HG03060 (cell line): ENCODE data around the gene BUB1B.

Experiments
- ATAC-seq: cut with Tn5 transposase; IDR thresholded peaks from one replicate; pipeline ENCODE4 v1.9.1; 2021; ENCODE audit warnings: low read depth, moderate number of reproducible peaks; ENCODE audit not compliant: unreplicated experiment

Gene BUB1B

DNA sequence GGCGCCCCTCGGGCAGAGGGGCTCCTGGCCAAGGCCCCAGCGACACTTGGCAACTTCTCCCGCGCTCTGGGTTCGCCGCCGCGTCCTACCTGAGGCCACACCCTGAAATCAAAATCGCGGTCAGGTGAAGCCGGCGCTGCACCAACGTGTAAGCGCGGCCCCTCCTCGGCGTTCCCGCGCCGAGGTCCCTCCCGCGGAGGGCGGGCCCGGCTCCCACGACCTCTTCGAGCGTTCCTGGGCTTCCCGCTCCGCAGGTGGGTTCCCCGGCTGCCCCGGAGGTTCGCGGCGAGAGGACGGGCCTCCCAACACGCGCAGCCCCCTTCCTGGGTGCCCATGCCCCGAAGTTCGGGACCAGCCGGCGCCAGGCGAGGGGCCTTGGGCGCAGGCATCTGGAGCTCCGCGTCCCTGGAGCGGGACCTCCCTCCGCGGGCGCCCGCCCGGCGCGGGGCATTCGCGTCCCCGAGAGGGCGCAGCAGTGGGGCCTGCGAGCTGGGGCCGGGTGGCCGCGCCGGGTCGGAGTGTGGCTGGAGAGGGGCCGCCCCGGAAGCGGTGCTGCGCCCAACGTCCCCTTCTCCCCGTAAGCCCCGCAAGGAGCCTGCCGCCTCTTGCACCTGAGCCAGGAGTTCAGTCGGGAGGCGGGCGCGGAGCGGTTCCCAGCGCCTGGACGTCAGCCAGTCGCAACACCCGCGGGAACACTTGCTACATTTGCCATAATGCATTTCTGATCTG is 91.7 kb downstream of the BUB1B start:
- ATAC-seq: no peak

DNA sequence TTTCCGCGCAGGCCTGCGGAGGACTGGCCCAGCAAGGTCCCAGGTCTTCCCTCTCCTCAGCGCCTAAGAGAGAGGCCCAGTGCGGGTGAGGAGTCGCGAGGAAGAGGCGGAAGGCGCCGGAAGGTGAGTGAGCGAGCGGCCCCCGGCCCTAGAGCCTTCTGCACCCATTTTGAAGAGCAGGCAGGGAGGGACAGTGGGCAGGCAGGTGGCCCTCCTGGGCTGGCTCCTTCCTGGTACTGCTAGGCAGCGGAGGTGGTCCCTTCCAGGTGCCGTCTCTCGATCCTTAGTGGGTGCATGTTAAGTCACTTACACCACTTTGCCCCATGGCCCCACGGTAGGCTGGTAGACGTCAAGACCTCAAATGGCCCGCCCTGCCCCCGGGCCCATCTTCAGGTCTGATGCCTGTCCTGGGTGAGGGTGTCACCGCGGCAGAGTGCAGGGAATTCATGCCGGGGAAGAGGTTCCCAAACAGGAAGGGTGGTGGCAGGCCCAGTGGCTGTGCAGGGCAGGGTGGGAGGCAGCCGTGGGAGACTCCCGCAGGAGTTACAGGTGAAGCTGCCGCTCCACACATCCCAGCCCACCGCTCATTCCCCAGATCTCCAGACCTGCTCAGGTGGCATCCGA is 92.4 kb downstream of the BUB1B start:
- no peak for ATAC-seq

DNA sequence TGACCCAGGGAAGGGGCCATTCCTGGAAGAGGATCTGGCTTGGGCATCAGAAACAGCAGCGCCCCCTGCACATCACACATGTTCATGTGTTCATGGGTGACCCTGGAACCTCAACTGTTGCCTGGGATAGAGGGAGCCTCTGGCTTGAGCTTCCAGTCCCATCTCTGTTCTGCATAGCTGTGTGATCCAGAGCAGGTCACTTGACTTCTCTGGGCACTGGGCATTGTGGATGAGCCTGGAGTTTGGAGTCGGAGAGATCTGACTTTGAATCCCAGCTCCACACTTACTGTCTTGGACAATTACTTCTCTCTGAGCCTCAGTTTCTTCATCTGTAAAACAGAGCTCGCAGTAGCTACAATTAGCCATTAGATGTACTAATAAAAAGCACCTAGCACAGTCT is 93.6 kb downstream of the BUB1B start:
- ATAC-seq: no peak

DNA sequence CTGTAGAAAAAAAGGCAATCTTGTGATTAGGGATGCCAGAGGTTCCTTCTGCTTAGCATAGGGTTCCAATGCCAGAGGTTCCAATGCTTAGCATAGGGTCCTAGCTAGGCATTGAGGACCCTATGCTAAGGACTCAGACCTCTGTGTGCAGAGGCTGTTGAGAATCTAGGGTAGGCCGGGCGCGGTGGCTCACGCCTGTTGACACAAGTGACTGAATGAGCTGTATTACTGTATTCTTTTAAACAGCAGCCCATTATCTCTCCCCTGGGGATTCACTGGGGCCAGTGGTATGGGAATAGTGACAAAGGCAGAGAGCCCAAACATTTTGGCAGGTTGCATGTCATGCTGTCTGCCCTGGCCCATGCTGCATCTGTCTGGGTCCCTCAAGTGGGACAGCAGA is 94.2 kb downstream of the BUB1B start:
- ATAC-seq: no peak

DNA sequence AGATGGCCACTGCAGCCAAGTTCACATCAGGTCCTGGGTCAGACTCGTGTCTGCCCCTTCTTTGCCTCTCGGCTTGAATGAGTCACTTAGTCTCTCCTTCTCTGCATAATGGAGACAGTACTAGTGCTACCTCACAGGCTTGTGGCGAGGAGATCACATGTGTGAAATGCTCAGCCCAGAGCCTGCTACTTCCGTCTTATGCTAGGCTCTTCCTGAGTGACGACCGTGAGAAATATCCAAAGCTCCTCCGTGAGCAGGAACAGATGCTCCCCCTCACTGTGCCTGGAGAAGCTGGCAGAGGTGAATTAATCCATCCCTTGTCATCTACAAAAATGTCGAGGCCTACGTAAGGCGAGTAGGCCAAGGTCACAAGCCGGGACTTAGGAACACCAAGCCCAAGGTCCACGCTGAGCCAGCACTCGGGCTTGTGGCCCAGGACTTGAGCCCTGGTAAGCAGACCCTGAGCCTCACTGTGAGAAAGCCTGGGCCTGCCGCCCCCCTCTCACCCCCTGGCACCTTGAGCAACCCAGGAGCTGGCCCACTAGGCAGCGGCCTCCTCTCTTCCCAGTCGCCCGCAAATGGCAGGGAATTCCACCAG is 95.9 kb downstream of the BUB1B start:
- ATAC-seq: no peak

DNA sequence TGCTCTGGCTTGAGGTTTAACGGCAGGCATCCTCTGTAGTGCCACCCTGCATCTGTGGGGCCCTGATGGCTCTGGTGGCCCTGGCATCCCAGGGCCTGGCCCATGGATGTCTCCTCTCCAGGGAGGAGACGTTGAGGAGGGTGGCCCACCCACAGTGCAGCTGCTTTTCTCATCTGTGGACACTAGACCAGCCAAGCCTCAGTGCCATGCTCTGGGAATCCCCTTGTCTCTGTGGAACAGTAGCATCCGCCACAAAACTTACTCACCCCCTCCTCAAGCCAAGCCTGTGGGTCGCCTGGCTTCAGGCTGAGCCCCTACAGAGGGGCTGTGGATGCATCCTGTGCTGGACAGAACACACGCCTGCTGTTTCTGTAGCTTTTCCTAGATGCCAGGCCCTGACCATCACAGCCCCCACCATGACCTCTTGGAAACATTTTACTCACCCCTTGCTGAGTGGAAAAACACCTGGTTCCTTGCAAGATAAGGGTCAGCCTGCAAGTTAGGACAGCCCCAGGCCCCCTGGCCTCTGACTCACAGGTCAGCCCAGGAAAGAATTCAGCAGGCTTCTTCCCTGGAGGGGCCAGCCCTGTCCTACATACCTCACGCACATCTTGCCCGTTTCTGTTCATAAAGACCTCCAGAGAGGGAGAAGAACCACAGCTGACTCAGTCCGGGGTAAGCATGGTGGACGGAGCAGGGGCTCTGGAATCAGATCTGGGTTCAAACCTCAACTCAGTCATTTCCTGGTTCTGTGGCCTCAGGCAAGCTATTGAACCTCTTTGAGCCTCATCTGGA is 97.0 kb downstream of the BUB1B start:
- ATAC-seq: no peak

DNA sequence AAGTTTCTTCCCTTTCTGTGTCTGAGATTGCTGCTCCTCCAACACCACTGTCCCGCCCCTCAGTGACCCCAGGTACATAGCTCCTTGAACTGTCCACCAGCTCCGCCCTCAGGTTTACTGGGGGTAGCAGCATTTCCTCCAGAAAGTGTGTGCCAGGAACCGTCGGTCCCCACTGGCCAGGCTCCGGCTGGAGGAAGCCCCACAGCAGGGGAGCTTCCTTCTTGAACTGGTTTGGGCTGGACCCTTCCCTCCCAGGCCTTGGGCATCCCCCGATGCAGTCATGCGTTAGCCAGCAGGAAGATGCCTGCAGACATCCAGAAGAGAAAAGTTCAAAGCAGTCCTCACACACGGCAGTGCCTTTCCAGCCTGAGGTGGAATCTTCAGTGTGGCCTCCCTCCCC is 97.7 kb downstream of the BUB1B start:
- no peak for ATAC-seq

DNA sequence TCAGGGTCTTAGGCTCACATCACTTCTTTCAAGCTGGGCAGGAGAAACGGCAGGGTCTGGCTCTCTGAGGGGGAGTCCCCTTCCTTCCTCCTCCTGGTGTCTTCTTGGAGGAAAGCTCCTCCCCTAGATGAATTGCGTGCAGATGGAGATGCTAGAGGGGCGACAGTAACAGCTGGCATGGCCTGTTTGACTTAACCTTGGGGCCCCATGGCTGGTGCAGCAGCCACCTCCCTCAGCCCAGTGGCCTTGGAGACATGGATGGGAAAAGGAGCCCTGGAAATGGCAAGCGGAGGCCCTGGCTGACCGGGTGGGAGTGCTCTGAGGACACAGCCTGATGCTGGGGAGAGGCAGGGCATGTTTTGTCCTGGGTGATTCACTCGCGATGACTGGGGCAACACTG is 98.2 kb downstream of the BUB1B start:
- no peak for ATAC-seq

DNA sequence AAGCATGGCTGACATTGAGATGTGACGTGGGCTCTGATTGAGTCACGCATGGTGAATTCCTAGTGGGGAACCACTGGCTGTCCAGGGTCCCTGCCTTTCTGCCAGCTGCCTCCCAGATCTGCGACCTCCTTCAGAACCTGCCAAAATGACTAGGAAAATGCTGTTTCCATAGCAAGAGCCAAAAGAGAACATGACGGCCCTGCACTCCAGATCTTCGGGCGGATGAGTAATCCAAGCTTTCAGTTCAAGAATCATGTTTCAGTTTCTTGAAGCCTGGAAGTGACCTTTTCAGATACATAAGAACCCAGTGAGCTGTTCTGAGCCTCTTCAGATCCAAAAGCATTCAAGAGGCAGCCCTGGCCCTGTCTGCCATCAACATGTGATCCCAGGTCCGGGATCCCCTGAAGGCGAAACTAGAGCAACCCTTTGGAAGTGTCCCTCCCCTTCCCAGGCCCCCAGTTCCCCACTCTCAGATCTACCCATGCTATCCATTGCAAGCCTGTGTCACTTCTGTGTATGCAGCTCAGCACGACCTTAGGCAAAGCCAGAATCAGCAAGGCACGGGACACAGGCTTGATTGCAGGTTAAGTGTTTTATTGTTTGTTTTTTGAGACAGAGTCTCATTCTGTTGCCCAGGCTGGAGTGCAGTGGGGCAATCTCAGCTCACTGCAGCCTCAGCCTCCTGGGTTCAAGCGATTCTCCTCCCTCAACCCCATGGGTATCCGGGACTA is 102.3 kb downstream of the BUB1B start:
- no peak for ATAC-seq

DNA sequence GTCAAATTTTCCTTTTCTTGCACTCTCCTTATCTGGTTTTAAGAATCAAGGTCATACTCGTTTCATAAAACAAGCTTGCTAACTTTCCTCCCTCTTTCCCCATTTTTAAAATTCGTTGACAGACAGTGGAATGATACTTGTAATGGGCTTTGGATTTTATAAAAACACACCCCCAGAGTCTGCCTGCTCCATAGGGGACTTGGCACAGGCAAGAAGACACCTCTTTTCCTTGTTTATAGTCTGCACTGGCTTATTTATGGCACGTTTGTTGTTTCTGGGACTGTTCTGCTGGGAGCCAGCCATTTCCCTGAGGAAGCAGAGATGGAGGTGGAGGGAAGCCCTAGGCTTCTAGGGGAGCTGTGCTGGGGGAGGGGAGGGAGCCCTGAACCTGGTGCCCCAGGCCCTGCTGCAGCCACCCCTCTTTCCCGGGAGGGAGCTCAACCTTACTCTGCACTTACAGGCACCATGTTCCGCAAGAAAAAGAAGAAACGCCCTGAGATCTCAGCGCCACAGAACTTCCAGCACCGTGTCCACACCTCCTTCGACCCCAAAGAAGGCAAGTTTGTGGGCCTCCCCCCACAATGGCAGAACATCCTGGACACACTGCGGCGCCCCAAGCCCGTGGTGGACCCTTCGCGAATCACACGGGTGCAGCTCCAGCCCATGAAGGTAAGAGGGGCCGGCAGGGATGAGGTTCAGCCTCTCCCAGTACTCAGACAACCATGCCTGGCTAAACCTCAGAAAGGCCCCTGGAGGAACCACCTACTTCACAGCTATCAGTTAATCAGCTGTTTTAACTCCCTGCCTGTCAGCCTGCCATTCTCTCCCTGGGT is 103.7 kb downstream of the BUB1B start:
- no peak for ATAC-seq

DNA sequence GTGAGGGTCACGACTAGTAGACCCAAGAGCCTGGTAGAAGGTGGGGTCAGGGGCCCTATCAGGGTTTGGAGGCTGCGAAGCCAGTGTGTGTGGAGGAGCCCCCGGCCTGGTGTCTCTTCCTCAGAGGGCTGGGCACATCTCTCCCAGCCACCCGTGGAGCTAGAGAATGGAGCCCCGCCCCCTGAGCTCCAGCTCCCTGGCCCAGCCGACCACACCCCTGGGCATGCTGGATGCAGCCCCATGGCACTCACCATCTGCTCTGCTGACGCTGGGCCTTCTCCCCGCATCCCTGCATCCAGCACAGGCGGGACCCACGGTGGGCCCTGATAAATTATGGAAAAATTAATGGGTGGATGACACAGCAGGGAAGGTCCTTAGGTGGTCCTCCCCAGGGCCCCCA is 104.5 kb downstream of the BUB1B start:
- no peak for ATAC-seq

DNA sequence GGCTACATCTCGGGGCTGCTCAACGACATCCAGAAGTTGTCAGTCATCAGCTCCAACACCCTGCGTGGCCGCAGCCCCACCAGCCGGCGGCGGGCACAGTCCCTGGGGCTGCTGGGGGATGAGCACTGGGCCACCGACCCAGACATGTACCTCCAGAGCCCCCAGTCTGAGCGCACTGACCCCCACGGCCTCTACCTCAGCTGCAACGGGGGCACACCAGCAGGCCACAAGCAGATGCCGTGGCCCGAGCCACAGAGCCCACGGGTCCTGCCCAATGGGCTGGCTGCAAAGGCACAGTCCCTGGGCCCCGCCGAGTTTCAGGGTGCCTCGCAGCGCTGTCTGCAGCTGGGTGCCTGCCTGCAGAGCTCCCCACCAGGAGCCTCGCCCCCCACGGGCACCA is 105.0 kb downstream of the BUB1B start:
- ATAC-seq: no peak

DNA sequence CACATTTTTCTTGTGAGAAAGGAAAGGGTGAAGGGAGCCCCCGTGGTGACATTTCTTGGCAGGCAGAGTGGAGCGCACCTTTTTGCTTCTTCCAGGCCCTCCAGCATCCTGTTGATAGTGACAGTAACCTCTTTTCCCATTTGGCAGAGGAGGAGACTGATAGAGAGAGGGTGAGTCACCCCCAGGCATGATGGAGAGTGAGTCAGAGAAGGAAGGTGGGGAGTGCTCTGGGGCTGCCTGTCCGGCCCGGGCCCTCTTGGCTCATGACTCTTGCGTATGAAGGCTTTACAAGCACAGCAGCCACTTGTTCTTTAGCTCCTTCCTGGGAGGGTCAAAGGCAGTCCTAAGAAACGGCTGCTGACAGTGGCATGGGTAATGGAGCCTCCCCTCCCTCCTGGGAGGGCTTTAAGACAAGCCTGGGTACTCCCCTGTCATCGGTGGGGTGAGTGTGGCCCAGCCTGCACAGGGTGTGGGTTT is 106.0 kb downstream of the BUB1B start:
- no peak for ATAC-seq

DNA sequence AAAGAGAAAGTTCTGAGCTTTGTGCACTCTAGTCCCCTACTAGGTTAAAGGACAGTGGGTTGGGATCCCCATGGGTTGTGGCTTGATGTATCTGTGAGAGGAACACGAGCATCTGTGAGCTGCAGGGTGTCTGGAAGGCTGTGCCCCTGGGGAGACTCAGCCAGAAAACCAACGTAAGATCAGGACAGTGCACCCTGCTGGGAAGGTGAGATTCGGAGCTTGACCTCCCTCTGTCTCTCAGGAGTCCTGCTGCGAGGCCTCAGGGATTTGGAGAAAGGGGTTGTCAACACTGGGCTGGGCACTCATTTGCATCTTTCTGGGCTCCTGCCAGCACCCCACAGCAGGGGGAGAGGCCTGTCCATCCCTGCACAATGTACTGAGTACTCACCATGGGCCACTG is 106.8 kb downstream of the BUB1B start:
- ATAC-seq: no peak

DNA sequence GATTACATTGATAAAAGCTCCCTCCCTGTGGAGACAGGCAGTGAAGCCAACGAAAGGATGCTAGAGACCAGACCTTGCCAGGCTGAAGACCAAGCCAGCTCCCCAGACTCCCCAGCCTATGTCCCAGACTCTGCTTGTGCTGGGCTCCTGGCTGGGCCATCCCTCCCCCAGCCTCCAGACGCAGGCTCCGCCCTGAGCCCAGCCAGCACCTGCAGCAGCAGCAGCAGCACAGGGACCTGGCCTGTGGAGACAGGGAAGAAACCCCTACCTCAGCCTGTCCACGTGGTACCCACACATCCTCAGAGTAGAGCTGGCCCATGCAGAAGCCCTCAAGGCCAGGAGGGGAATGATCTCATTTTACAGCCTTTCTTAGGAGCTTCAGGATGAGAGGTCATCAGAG is 108.7 kb downstream of the BUB1B start:
- no peak for ATAC-seq

DNA sequence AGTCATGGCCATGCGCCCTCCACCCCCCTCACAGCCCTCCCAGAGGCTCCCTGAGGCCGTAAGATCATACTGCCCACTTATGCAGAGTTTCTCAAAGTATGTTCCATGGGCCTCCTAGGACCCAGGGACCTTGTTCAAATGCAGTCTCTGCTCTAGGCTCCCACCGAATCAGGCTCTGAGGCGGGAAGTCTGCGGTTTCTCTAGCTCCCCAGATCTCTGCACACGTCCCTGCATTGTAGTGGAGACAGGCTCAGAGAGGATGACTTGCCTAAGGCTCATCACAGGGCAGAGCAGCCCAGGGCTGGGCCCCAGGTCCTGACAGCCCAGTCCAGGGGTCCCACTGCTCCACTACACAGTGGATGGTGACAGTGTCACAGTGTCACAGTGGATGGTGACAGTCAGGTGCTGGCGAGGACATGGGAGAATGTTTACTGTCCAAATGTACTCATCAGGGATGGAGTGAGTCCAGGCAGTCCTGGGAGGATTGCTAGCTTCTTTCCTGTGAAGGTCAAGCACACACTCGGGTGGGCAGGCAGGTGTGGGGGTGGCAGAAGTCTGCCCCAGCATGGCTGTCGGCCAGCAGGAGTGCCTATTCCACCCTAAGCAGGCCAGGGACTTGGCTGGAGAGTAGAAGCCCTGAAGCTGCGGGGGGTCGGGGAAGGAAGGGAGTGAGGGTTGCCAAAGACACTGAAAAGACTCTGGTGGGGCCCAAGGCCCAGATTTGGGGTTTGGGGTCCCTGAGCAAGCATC is 109.6 kb downstream of the BUB1B start:
- ATAC-seq: no peak
